NT2/D1 (cell line): ENCODE measurements around the gene WDR82.

Source experiments
- SUZ12 ChIP-seq: IDR thresholded peaks from 2 replicates; pipeline ENCODE4 v1.6.1; 2011; ENCODE audit not compliant: insufficient read length, insufficient read depth; ENCODE audit errors: extremely low read depth
- YY1 ChIP-seq: IDR thresholded peaks from 2 replicates; pipeline ENCODE4 v1.6.1; 2011; ENCODE audit not compliant: insufficient read length, insufficient read depth
- ZNF274 ChIP-seq: IDR thresholded peaks from 2 replicates; pipeline ENCODE4 v1.6.1; 2011; ENCODE audit warnings: mild to moderate bottlenecking, low read depth, low read length

GRCh38 chr3:52238193-52238760 lies 40.2 kb downstream of the WDR82 start:
- TF ChIP-seq YY1 (no peak), ZNF274 (no peak), SUZ12 (no peak)
